H9 (cell line): ENCODE measurements around the gene VAV3. TPM values are rescaled to one million over a fixed set of nuclear protein-coding genes. Genes with fewer than 3 reads are reported as not detected.

Experiments used
- DNase-seq: peaks from one replicate; pipeline ENCODE4 v3.0.0-alpha.2; 2017
- H2AFZ ChIP-seq: one replicate; pipeline ENCODE4 v1.6.1; 2013; ENCODE audit warnings: mild to moderate bottlenecking, low read length, control low read depth, moderate library complexity
- H2AK5ac ChIP-seq: 2 replicates; pipeline ENCODE4 v1.6.1; 2013; ENCODE audit warnings: low read length, control low read depth, mixed read lengths; ENCODE audit not compliant: insufficient read length
- H2BK120ac ChIP-seq: one replicate; pipeline ENCODE4 v1.6.1; 2013; ENCODE audit warnings: low read depth, mild to moderate bottlenecking, low read length, control low read depth, inconsistent platforms; ENCODE audit not compliant: poor library complexity, severe bottlenecking
- H2BK12ac ChIP-seq: 2 replicates; pipeline ENCODE4 v1.6.1; 2013; ENCODE audit warnings: low read length, control low read depth, mixed read lengths, low read depth; ENCODE audit not compliant: insufficient read length
- H2BK15ac ChIP-seq: 2 replicates; pipeline ENCODE4 v1.6.1; 2013; ENCODE audit warnings: low read depth, low read length, control low read depth
- H2BK20ac ChIP-seq: one replicate; pipeline ENCODE4 v1.6.1; 2013; ENCODE audit warnings: low read depth, mild to moderate bottlenecking, low read length, control low read depth, inconsistent platforms; ENCODE audit not compliant: poor library complexity, severe bottlenecking
- H2BK5ac ChIP-seq: 2 replicates; pipeline ENCODE4 v1.6.1; 2013; ENCODE audit warnings: low read length, control low read depth, mixed read lengths; ENCODE audit not compliant: insufficient read length
- H3K14ac ChIP-seq: 2 replicates; pipeline ENCODE4 v1.6.1; 2013; ENCODE audit warnings: low read length, control low read depth; ENCODE audit not compliant: insufficient read depth
- H3K18ac ChIP-seq: 2 replicates; pipeline ENCODE4 v1.6.1; 2013; ENCODE audit warnings: low read depth, mild to moderate bottlenecking, mixed read lengths, low read length, control low read depth; ENCODE audit not compliant: insufficient read length
- H3K23ac ChIP-seq: 2 replicates; pipeline ENCODE4 v1.6.1; 2013; ENCODE audit warnings: low read length, control low read depth, mixed read lengths, low read depth; ENCODE audit not compliant: insufficient read length
- H3K23me2 ChIP-seq: 2 replicates; pipeline ENCODE4 v1.6.1; 2013; ENCODE audit warnings: low read depth, mild to moderate bottlenecking, mixed read lengths, low read length, control low read depth; ENCODE audit not compliant: insufficient read length, poor library complexity, severe bottlenecking
- H3K27ac ChIP-seq: 2 replicates; pipeline ENCODE4 v1.5.1; 2013; ENCODE audit warnings: low read length, control low read depth, mixed read lengths, low read depth; ENCODE audit not compliant: insufficient read length
- H3K27me3 ChIP-seq: 2 replicates; pipeline ENCODE4 v1.6.1; 2013; ENCODE audit warnings: low read length, control low read depth, inconsistent platforms; ENCODE audit not compliant: insufficient read depth
- H3K4ac ChIP-seq: 2 replicates; pipeline ENCODE4 v1.6.1; 2013; ENCODE audit warnings: low read depth, mild to moderate bottlenecking, control low read depth, inconsistent platforms, low read length, moderate library complexity
- H3K4me1 ChIP-seq: 2 replicates; pipeline ENCODE4 v1.6.1; 2013; ENCODE audit warnings: low read length, control low read depth, inconsistent platforms; ENCODE audit not compliant: insufficient read depth
- H3K4me2 ChIP-seq: 2 replicates; pipeline ENCODE4 v1.6.1; 2013; ENCODE audit warnings: low read length, control low read depth, mixed read lengths; ENCODE audit not compliant: insufficient read length, insufficient read depth
- H3K56ac ChIP-seq: 2 replicates; pipeline ENCODE4 v1.6.1; 2013; ENCODE audit warnings: low read depth, mild to moderate bottlenecking, mixed read lengths, low read length, control low read depth; ENCODE audit not compliant: insufficient read length
- H3K79me1 ChIP-seq: 2 replicates; pipeline ENCODE4 v1.6.1; 2013; ENCODE audit warnings: low read depth, mild to moderate bottlenecking, moderate library complexity, low read length, control low read depth, inconsistent platforms; ENCODE audit not compliant: insufficient read depth, poor library complexity, severe bottlenecking
- H3K79me2 ChIP-seq: 2 replicates; pipeline ENCODE4 v1.6.1; 2013; ENCODE audit warnings: low read length, control low read depth, inconsistent platforms; ENCODE audit not compliant: insufficient read depth
- H3K9ac ChIP-seq: 2 replicates; pipeline ENCODE4 v1.6.1; 2013; ENCODE audit warnings: low read length, control low read depth, mixed read lengths; ENCODE audit not compliant: insufficient read length; ENCODE audit errors: extremely low read depth
- H3K9me3 ChIP-seq: one replicate; pipeline ENCODE4 v1.6.1; 2013; ENCODE audit warnings: low read depth, low read length, inconsistent platforms; ENCODE audit not compliant: control insufficient read depth
- H3T11ph ChIP-seq: one replicate; pipeline ENCODE4 v1.6.1; 2013; ENCODE audit warnings: mild to moderate bottlenecking, low read length, control low read depth, inconsistent platforms
- H4K20me1 ChIP-seq: one replicate; pipeline ENCODE4 v1.6.1; 2013; ENCODE audit not compliant: control insufficient read depth, insufficient read length, insufficient read depth
- H4K5ac ChIP-seq: 2 replicates; pipeline ENCODE4 v1.6.1; 2013; ENCODE audit warnings: low read depth, mild to moderate bottlenecking, mixed read lengths, low read length, control low read depth; ENCODE audit not compliant: insufficient read length
- H4K8ac ChIP-seq: replicated peaks from 2 replicates; pipeline ENCODE4 v1.6.1; 2013; ENCODE audit warnings: low read length, control low read depth, mixed read lengths, low read depth; ENCODE audit not compliant: insufficient read length
- H4K91ac ChIP-seq: 2 replicates; pipeline ENCODE4 v1.6.1; 2013; ENCODE audit warnings: low read depth, mild to moderate bottlenecking, moderate library complexity, mixed read lengths, low read length, control low read depth; ENCODE audit not compliant: insufficient read length
- H3K27ac Mint-ChIP-seq, 3 experiments: 2 replicates in 2 of 3; 3 replicates in 1 of 3; pipeline ENCODE4 v1.8.0; 2020 to 2021; ENCODE audit warnings: mixed read lengths in 3 of 3, mild to moderate bottlenecking in 1 of 3, moderate library complexity in 1 of 3
- H3K27me3 Mint-ChIP-seq: 2 replicates; pipeline ENCODE4 v1.8.0; 2021; ENCODE audit warnings: low read depth, mild to moderate bottlenecking, moderate library complexity, mixed read lengths
- H3K36me3 Mint-ChIP-seq, 3 experiments: 2 replicates in 2 of 3; 3 replicates in 1 of 3; pipeline ENCODE4 v1.8.0; 2020 to 2021; ENCODE audit warnings: low read depth in 3 of 3, mixed read lengths in 3 of 3; ENCODE audit not compliant: insufficient read depth in 1 of 3
- H3K4me1 Mint-ChIP-seq, 2 experiments: 2 replicates each; pipeline ENCODE4 v1.8.0; 2020; ENCODE audit warnings: mixed read lengths in 2 of 2
- H3K4me3 Mint-ChIP-seq, 2 experiments: 2 replicates in 1 of 2; 3 replicates in 1 of 2; pipeline ENCODE4 v1.8.0; 2020 to 2021; ENCODE audit warnings: mild to moderate bottlenecking in 2 of 2, mixed read lengths in 2 of 2, moderate library complexity in 1 of 2
- H3K9me3 Mint-ChIP-seq, 2 experiments: 2 replicates in 1 of 2; 3 replicates in 1 of 2; pipeline ENCODE4 v1.8.0; 2020; ENCODE audit warnings: mild to moderate bottlenecking in 2 of 2, mixed read lengths in 2 of 2, moderate library complexity in 1 of 2
- CTCF ChIP-seq: fragments of 200-600 bp; sonication (generic); conservative IDR thresholded peaks from 3 replicates; pipeline ENCODE4 v1.8.0; 2021; ENCODE audit warnings: antibody characterized with exemption, mild to moderate bottlenecking
- WGBS: extraction: QIAGEN DNeasy Blood & Tissue Kit; methylation state at CpG from one replicate; pipeline ENCODE4 v1.1.7; 2013; ENCODE audit warnings: missing lambda C conversion rate, low lambda C conversion rate, mixed read lengths; ENCODE audit not compliant: insufficient read length; ENCODE audit errors: extremely low coverage; 5-methylcytosine and 5-hydroxymethylcytosine counted together
- total RNA-seq: library from RNA; stranded (reverse); gene quantifications from 2 replicates; pipeline ENCODE4 v1.2.1, GENCODE V29; 2021

The VAV3 gene
- total RNA-seq, 1 experiment from 2014 or later: 5.1 TPM

- H3K4me1 Mint-ChIP-seq: peaks cover 16% of the 10 kb centered on the region in 2 experiments
- H3K79me1 ChIP-seq: no peaks in the 10 kb centered on the region
- H3T11ph ChIP-seq: no peak overlapping the region
- H3K14ac ChIP-seq: no peak overlapping the region
- no peak overlapping the region for H3K9ac ChIP-seq
- H2AK5ac ChIP-seq: no peak overlapping the region
- no peak for TF ChIP-seq CTCF
- H3K27me3 Mint-ChIP-seq: no peaks in the 10 kb centered on the region
- no peaks in the 10 kb centered on the region; a peak in 1 of 7 replicates for H3K36me3 Mint-ChIP-seq
- H2BK12ac ChIP-seq: no peak overlapping the region
- H3K9me3 ChIP-seq: no peaks in the 10 kb centered on the region
- no peak overlapping the region for H3K4ac ChIP-seq
- peak overlapping the region in 1 of 3 experiments; percentile 74; a peak in 2 of 7 replicates for H3K27ac Mint-ChIP-seq
- H3K27ac ChIP-seq: no peak overlapping the region
- no peaks in the 10 kb centered on the region for H3K9me3 Mint-ChIP-seq
- no peak overlapping the region for H3K4me2 ChIP-seq
- H3K56ac ChIP-seq: no peak overlapping the region
- no peak overlapping the region for H2BK120ac ChIP-seq
- no peak for DNase-seq
- H3K18ac ChIP-seq: peak overlapping the region; percentile 60
- no peak overlapping the region for H2BK20ac ChIP-seq
- H3K4me3 Mint-ChIP-seq: no peak overlapping the region
- no peak overlapping the region for H2BK5ac ChIP-seq
- no peak overlapping the region for H3K23ac ChIP-seq
- no peaks in the 10 kb centered on the region for H3K23me2 ChIP-seq
- no peak overlapping the region for H4K91ac ChIP-seq
- H3K27me3 ChIP-seq: no peaks in the 10 kb centered on the region
- H4K8ac ChIP-seq: no peak overlapping the region
- H3K79me2 ChIP-seq: no peaks in the 10 kb centered on the region
- no CpG with 5 or more reads among the region's 4 CpGs for WGBS
- H2BK15ac ChIP-seq: no peak overlapping the region
- H3K4me1 ChIP-seq: 0 out of 2 replicates have a peak, but pooled peaks cover 3% of the 10 kb centered on the region
- H4K5ac ChIP-seq: no peak overlapping the region
- H2AFZ ChIP-seq: no peak overlapping the region
- no peaks in the 10 kb centered on the region for H4K20me1 ChIP-seq
Measured at GRCh38 chr1:107741242-107741641, 223.7 kb downstream of the VAV3 start.
